Liver (tissue), 9 donors: ENCODE results near the gene SATB1. TPM values are rescaled to one million over a fixed set of nuclear protein-coding genes. Genes with fewer than 3 reads are reported as not detected.

ENCODE experiments used
- DNase-seq: peaks from one replicate; pipeline ENCODE4 v3.0.0-alpha.2; 2017; ENCODE audit warnings: low spot score
- H3K27ac ChIP-seq, 2 donors: one replicate each; pipeline ENCODE4 v1.7.0; 2013; ENCODE audit warnings: inconsistent platforms in 2 of 2, low read length in 2 of 2, control low read depth in 1 of 2, low read depth in 1 of 2, mild to moderate bottlenecking in 1 of 2
- H3K27me3 ChIP-seq, 4 donors: one replicate each; pipeline versions ENCODE4 v1.6.1 to v1.7.0; 2013; ENCODE audit warnings: low read length in 3 of 4, inconsistent platforms in 1 of 4, mild to moderate bottlenecking in 1 of 4, moderate library complexity in 1 of 4; ENCODE audit not compliant: control insufficient read depth in 4 of 4, insufficient read depth in 4 of 4
- H3K36me3 ChIP-seq, 4 donors: one replicate each; pipeline versions ENCODE4 v1.6.1 to v1.7.0; 2013; ENCODE audit warnings: low read length in 3 of 4, mild to moderate bottlenecking in 3 of 4, low read depth in 1 of 4, moderate library complexity in 1 of 4; ENCODE audit not compliant: control insufficient read depth in 4 of 4, insufficient read depth in 3 of 4
- H3K4me1 ChIP-seq, 4 donors: one replicate each; pipeline versions ENCODE4 v1.6.1 to v1.7.0; 2013; ENCODE audit warnings: low read length in 3 of 4, mild to moderate bottlenecking in 3 of 4, moderate library complexity in 1 of 4; ENCODE audit not compliant: control insufficient read depth in 4 of 4, insufficient read depth in 4 of 4
- H3K4me3 ChIP-seq, 3 donors: one replicate each; pipeline versions ENCODE4 v1.6.1 to v1.7.0; 2013; ENCODE audit warnings: low read length in 3 of 3, control low read depth in 1 of 3, low read depth in 1 of 3, mild to moderate bottlenecking in 1 of 3
- H3K9ac ChIP-seq, 2 donors: one replicate each; pipeline ENCODE4 v1.7.0; 2013; ENCODE audit warnings: low read length in 2 of 2, mild to moderate bottlenecking in 2 of 2, moderate library complexity in 2 of 2, control low read depth in 1 of 2, low read depth in 1 of 2
- H3K9me3 ChIP-seq, 4 donors: one replicate each; pipeline versions ENCODE4 v1.6.1 to v1.7.0; 2013; ENCODE audit warnings: low read length in 3 of 4; ENCODE audit not compliant: control insufficient read depth in 4 of 4
- EGR1 ChIP-seq, 2 donors: IDR thresholded peaks; 2 replicates each; pipeline ENCODE4 v1.6.1; 2016 to 2018; ENCODE audit warnings: antibody characterized with exemption in 2 of 2, low read depth in 2 of 2
- FOXA1 ChIP-seq: IDR thresholded peaks from 2 replicates; pipeline ENCODE4 v1.6.1; 2016; ENCODE audit warnings: antibody characterized with exemption
- FOXA2 ChIP-seq: IDR thresholded peaks from 2 replicates; pipeline ENCODE4 v1.6.1; 2016; ENCODE audit warnings: antibody characterized with exemption
- GABPA ChIP-seq, 2 donors: IDR thresholded peaks in 1 of 2; conservative IDR thresholded peaks in 1 of 2; 2 replicates each; pipeline ENCODE4 v1.6.1; 2016; ENCODE audit warnings: antibody characterized with exemption in 2 of 2, mild to moderate bottlenecking in 1 of 2, moderate library complexity in 1 of 2
- HNF4A ChIP-seq, 2 donors: conservative IDR thresholded peaks; 2 replicates each; pipeline ENCODE4 v1.6.1; 2016; ENCODE audit warnings: antibody characterized with exemption in 2 of 2, mild to moderate bottlenecking in 2 of 2
- HNF4G ChIP-seq: IDR thresholded peaks from 2 replicates; pipeline ENCODE4 v1.6.1; 2016; ENCODE audit warnings: antibody characterized with exemption
- JUND ChIP-seq, 2 donors: IDR thresholded peaks; 2 replicates each; pipeline ENCODE4 v1.6.1; 2016; ENCODE audit warnings: antibody characterized with exemption in 2 of 2
- NR2F2 ChIP-seq: IDR thresholded peaks from 2 replicates; pipeline ENCODE4 v1.6.1; 2016; ENCODE audit warnings: antibody characterized with exemption
- RAD21 ChIP-seq, 2 donors: IDR thresholded peaks; 2 replicates each; pipeline ENCODE4 v1.6.1; 2016; ENCODE audit warnings: antibody characterized with exemption in 2 of 2, mild to moderate bottlenecking in 2 of 2
- RXRA ChIP-seq, 2 donors: IDR thresholded peaks; 2 replicates each; pipeline ENCODE4 v1.6.1; 2017 to 2018; ENCODE audit warnings: antibody characterized with exemption in 2 of 2, mild to moderate bottlenecking in 1 of 2
- TAF1 ChIP-seq: conservative IDR thresholded peaks from 2 replicates; pipeline ENCODE4 v1.6.1; 2016; ENCODE audit warnings: antibody characterized with exemption, mild to moderate bottlenecking
- YY1 ChIP-seq: IDR thresholded peaks from 2 replicates; pipeline ENCODE4 v1.6.1; 2016; ENCODE audit warnings: antibody characterized with exemption, mild to moderate bottlenecking
- WGBS: extraction: QIAGEN DNeasy Blood & Tissue Kit; methylation state at CpG from one replicate; pipeline ENCODE4 v1.1.7; 2013; 5-methylcytosine and 5-hydroxymethylcytosine counted together
- polyA plus RNA-seq, 2 donors: library from polyadenylated mRNA; stranded (reverse) in 1 of 2; unstranded in 1 of 2; fragments of 200-250 nt in 1 of 2; fragments of >200 nt in 1 of 2; fragmentation: Nextera tagmentation in 1 of 2; extraction: Ambion mirVana in 1 of 2; gene quantifications; one replicate each; pipeline versions ENCODE4 v1.2.1 to v1.2.3, GENCODE V29; 2013 to 2015
- total RNA-seq, 2 donors: library from RNA; depleted of rRNA; stranded (reverse); fragments of >200 nt; gene quantifications; one replicate each; pipeline ENCODE4 v1.2.3, GENCODE V29; 2014
- TF ChIP-seq, protein P1 (sequence below): fragments of 150-350 bp; IDR thresholded peaks from 2 replicates; pipeline ENCODE4 v1.5.1; 2017; ENCODE audit warnings: improper control_type of control experiment, low read depth, low read length; ENCODE audit not compliant: missing input control
- TF ChIP-seq, protein P2 (sequence below): IDR thresholded peaks from 2 replicates; pipeline ENCODE4 v1.6.1; 2016; ENCODE audit warnings: antibody characterized with exemption
- TF ChIP-seq, protein P3 (sequence below): IDR thresholded peaks from 2 replicates; pipeline ENCODE4 v1.6.1; 2016; ENCODE audit warnings: antibody characterized with exemption, mild to moderate bottlenecking
- TF ChIP-seq, protein P4 (sequence below): IDR thresholded peaks from 2 replicates; pipeline ENCODE4 v1.6.1; 2016; ENCODE audit warnings: antibody characterized with exemption
- TF ChIP-seq, protein P5 (sequence below): IDR thresholded peaks from 2 replicates; pipeline ENCODE4 v1.6.1; 2016; ENCODE audit warnings: antibody characterized with exemption
- donor health status: healthy.
- donor health status: healthy.
- donor health status: healthy.
- donor health status: healthy.
- donor health status: healthy.

The SATB1 gene
- total and polyA plus RNA-seq, 4 donors = 4.3 to 23.7 (median 10.5) TPM

DNA sequence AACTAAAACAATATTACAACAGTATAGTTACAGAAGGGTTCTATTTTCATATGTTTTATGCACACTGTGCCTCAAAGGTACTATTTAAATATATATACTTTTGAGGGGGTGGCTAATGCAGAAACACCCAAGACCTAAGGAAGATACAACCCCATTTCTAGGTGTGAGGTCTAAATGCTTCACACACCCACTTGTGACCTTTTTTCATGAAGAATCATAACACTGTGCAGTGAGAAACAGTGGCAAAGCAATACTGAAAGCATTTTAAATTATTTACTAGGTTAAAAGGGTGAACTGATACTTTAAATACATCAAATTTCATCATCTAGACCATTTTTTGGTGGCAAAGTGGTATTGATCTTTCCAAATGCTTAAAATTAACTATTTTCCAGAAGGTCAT is 67.4 kb downstream of the SATB1 start:
- no peak for TF ChIP-seq RAD21 (IDR thresholded peaks at IDR 0.05)
- no peak for TF ChIP-seq EGR1 (IDR thresholded peaks at IDR 0.05; ENCODE audit: low read depth in 2 of 2)
- TF ChIP-seq YY1 = no peak
- no peak for TF ChIP-seq HNF4A (conservative IDR thresholded peaks at IDR 0.05)
- TF ChIP-seq RXRA (IDR thresholded peaks at IDR 0.05) = no peak
- TF ChIP-seq TAF1 = no peak
- no peak for TF ChIP-seq NR2F2
- TF ChIP-seq, protein P1, sequence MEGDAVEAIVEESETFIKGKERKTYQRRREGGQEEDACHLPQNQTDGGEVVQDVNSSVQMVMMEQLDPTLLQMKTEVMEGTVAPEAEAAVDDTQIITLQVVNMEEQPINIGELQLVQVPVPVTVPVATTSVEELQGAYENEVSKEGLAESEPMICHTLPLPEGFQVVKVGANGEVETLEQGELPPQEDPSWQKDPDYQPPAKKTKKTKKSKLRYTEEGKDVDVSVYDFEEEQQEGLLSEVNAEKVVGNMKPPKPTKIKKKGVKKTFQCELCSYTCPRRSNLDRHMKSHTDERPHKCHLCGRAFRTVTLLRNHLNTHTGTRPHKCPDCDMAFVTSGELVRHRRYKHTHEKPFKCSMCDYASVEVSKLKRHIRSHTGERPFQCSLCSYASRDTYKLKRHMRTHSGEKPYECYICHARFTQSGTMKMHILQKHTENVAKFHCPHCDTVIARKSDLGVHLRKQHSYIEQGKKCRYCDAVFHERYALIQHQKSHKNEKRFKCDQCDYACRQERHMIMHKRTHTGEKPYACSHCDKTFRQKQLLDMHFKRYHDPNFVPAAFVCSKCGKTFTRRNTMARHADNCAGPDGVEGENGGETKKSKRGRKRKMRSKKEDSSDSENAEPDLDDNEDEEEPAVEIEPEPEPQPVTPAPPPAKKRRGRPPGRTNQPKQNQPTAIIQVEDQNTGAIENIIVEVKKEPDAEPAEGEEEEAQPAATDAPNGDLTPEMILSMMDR = no peak
- TF ChIP-seq FOXA2 = no peak
- no peak for TF ChIP-seq FOXA1
- no peak for TF ChIP-seq GABPA (IDR thresholded peaks at IDR 0.05 in 1 of 2, conservative IDR thresholded peaks at IDR 0.05 in 1 of 2)
- no peaks in the 10 kb centered on the region for H3K4me1 ChIP-seq
- no peaks in the 10 kb centered on the region for H3K36me3 ChIP-seq
- H3K4me3 ChIP-seq = no peak overlapping the region
- no peaks in the 10 kb centered on the region for H3K9me3 ChIP-seq
- H3K27ac ChIP-seq = no peak overlapping the region
- H3K9ac ChIP-seq = no peak overlapping the region
- H3K27me3 ChIP-seq = no peaks in the 10 kb centered on the region
- no peak for DNase-seq

DNA sequence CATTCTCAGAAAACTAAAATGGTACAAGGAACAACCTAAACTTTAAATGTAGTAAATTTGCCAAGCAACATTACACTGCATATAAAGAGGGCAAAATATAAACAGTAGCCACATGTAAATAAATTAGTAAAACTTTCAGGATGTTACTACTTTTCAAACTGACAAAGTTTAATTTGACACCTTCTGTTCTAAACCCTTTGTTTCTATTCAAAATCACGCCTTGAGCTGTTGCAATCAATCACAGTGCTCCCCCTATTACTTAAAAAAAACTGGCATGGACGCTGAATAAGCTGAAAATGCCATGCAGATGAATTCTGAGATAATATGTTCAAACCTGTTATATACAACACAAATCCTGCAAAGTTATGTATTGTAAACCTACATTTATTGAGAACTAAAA is 69.3 kb downstream of the SATB1 start:
- no peak overlapping the region for H3K9ac ChIP-seq
- no peaks in the 10 kb centered on the region for H3K9me3 ChIP-seq
- TF ChIP-seq TAF1 (no peak), RXRA (IDR thresholded peaks at IDR 0.05) (no peak), YY1 (no peak), HNF4A (conservative IDR thresholded peaks at IDR 0.05) (no peak), EGR1 (IDR thresholded peaks at IDR 0.05; ENCODE audit: low read depth in 2 of 2) (no peak), FOXA2 (no peak), HNF4G (no peak), JUND (IDR thresholded peaks at IDR 0.05) (no peak), FOXA1 (no peak), GABPA (IDR thresholded peaks at IDR 0.05 in 1 of 2, conservative IDR thresholded peaks at IDR 0.05 in 1 of 2) (no peak), NR2F2 (no peak), RAD21 (IDR thresholded peaks at IDR 0.05) (no peak)
- TF ChIP-seq, protein P2, sequence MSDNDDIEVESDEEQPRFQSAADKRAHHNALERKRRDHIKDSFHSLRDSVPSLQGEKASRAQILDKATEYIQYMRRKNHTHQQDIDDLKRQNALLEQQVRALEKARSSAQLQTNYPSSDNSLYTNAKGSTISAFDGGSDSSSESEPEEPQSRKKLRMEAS = no peak
- TF ChIP-seq, protein P3, sequence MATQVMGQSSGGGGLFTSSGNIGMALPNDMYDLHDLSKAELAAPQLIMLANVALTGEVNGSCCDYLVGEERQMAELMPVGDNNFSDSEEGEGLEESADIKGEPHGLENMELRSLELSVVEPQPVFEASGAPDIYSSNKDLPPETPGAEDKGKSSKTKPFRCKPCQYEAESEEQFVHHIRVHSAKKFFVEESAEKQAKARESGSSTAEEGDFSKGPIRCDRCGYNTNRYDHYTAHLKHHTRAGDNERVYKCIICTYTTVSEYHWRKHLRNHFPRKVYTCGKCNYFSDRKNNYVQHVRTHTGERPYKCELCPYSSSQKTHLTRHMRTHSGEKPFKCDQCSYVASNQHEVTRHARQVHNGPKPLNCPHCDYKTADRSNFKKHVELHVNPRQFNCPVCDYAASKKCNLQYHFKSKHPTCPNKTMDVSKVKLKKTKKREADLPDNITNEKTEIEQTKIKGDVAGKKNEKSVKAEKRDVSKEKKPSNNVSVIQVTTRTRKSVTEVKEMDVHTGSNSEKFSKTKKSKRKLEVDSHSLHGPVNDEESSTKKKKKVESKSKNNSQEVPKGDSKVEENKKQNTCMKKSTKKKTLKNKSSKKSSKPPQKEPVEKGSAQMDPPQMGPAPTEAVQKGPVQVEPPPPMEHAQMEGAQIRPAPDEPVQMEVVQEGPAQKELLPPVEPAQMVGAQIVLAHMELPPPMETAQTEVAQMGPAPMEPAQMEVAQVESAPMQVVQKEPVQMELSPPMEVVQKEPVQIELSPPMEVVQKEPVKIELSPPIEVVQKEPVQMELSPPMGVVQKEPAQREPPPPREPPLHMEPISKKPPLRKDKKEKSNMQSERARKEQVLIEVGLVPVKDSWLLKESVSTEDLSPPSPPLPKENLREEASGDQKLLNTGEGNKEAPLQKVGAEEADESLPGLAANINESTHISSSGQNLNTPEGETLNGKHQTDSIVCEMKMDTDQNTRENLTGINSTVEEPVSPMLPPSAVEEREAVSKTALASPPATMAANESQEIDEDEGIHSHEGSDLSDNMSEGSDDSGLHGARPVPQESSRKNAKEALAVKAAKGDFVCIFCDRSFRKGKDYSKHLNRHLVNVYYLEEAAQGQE = no peak
- TF ChIP-seq, protein P1 = no peak
- TF ChIP-seq, protein P4, sequence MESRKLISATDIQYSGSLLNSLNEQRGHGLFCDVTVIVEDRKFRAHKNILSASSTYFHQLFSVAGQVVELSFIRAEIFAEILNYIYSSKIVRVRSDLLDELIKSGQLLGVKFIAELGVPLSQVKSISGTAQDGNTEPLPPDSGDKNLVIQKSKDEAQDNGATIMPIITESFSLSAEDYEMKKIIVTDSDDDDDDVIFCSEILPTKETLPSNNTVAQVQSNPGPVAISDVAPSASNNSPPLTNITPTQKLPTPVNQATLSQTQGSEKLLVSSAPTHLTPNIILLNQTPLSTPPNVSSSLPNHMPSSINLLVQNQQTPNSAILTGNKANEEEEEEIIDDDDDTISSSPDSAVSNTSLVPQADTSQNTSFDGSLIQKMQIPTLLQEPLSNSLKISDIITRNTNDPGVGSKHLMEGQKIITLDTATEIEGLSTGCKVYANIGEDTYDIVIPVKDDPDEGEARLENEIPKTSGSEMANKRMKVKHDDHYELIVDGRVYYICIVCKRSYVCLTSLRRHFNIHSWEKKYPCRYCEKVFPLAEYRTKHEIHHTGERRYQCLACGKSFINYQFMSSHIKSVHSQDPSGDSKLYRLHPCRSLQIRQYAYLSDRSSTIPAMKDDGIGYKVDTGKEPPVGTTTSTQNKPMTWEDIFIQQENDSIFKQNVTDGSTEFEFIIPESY = no peak
- TF ChIP-seq, protein P5, sequence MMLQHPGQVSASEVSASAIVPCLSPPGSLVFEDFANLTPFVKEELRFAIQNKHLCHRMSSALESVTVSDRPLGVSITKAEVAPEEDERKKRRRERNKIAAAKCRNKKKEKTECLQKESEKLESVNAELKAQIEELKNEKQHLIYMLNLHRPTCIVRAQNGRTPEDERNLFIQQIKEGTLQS = no peak
- no peak for DNase-seq
- peaks cover 0 to 3% (median 0%) of the 10 kb centered on the region in 4 donors for H3K4me1 ChIP-seq
- H3K27ac ChIP-seq = no peak overlapping the region
- 93% methylated on average over 2 of the region's 2 CpGs for WGBS
- H3K36me3 ChIP-seq = peaks cover 0 to 11% (median 2%) of the 10 kb centered on the region in 4 donors
- H3K27me3 ChIP-seq = no peaks in the 10 kb centered on the region
- no peak overlapping the region for H3K4me3 ChIP-seq
